Smooth muscle cell (in vitro differentiated cells): ENCODE data around the gene NCAPD2. TPM values are rescaled to one million over a fixed set of nuclear protein-coding genes. Genes with fewer than 3 reads are reported as not detected.

Experiments
- DNase-seq: peaks from one replicate; lab custom pipeline; 2025; ENCODE audit not compliant: unreplicated experiment; lab: John Stamatoyannopoulos, UW
- H2AFZ ChIP-seq: fragments of 200-600 bp; sonication (generic); 2 replicates; pipeline ENCODE4 v1.6.0; 2016; ENCODE audit warnings: antibody characterized with exemption, low read depth, mild to moderate bottlenecking
- H3F3A ChIP-seq: fragments of 200-600 bp; sonication (generic); 2 replicates; pipeline ENCODE4 v1.6.0; 2017; ENCODE audit warnings: antibody characterized with exemption, low read depth
- H3K27ac ChIP-seq: fragments of 200-600 bp; sonication (generic); 2 replicates; pipeline ENCODE4 v1.5.1; 2016; ENCODE audit warnings: low read depth, mild to moderate bottlenecking
- H3K27me3 ChIP-seq: fragments of 200-600 bp; sonication (generic); 2 replicates; pipeline ENCODE4 v1.6.1; 2016; ENCODE audit warnings: low read depth, mild to moderate bottlenecking
- H3K36me3 ChIP-seq: fragments of 200-600 bp; sonication (generic); 2 replicates; pipeline ENCODE4 v1.5.1; 2016; ENCODE audit warnings: low read depth
- H3K4me1 ChIP-seq: fragments of 200-600 bp; sonication (generic); 2 replicates; pipeline ENCODE4 v1.5.1; 2016; ENCODE audit warnings: low read depth
- H3K4me2 ChIP-seq: fragments of 200-600 bp; sonication (generic); 2 replicates; pipeline ENCODE4 v1.6.0; 2016; ENCODE audit warnings: mild to moderate bottlenecking
- H3K4me3 ChIP-seq: fragments of 200-600 bp; sonication (generic); 2 replicates; pipeline ENCODE4 v1.5.1; 2016; ENCODE audit warnings: mild to moderate bottlenecking
- H3K79me2 ChIP-seq: fragments of 200-600 bp; sonication (generic); 2 replicates; pipeline ENCODE4 v1.6.0; 2016; ENCODE audit warnings: low read depth, mild to moderate bottlenecking
- H3K9ac ChIP-seq: fragments of 200-600 bp; sonication (generic); 2 replicates; pipeline ENCODE4 v1.6.0; 2016; ENCODE audit warnings: low read depth
- H3K9me3 ChIP-seq: fragments of 200-600 bp; sonication (generic); replicated peaks from 2 replicates; pipeline ENCODE4 v1.5.1; 2016; ENCODE audit warnings: low read depth
- H4K20me1 ChIP-seq: fragments of 200-600 bp; sonication (generic); 2 replicates; pipeline ENCODE4 v1.6.0; 2016; ENCODE audit warnings: low read depth
- CTCF ChIP-seq: fragments of 200-600 bp; sonication (generic); IDR thresholded peaks from 2 replicates; pipeline ENCODE4 v1.5.1; 2017; ENCODE audit warnings: borderline replicate concordance, mild to moderate bottlenecking, antibody characterized with exemption; ENCODE audit not compliant: insufficient read depth, poor library complexity, severe bottlenecking
- WGBS: methylation state at CpG from one replicate; pipeline ENCODE4 v1.1.7; 2016; ENCODE audit warnings: low lambda C conversion rate; 5-methylcytosine and 5-hydroxymethylcytosine counted together
- polyA plus RNA-seq: library from polyadenylated mRNA; unstranded; fragments of >200 nt; fragmentation: Nextera tagmentation; extraction: Ambion mirVana; gene quantifications from 2 replicates; pipeline ENCODE4 v1.2.1, GENCODE V29; 2016
- total RNA-seq: library from RNA; depleted of rRNA; stranded (reverse); fragments of >200 nt; gene quantifications from 2 replicates; pipeline ENCODE4 v1.2.3, GENCODE V29; 2014

NCAPD2 gene
- total and polyA plus RNA-seq, 2 experiments from 2014 or later: 17.6 to 22.7 TPM

DNA sequence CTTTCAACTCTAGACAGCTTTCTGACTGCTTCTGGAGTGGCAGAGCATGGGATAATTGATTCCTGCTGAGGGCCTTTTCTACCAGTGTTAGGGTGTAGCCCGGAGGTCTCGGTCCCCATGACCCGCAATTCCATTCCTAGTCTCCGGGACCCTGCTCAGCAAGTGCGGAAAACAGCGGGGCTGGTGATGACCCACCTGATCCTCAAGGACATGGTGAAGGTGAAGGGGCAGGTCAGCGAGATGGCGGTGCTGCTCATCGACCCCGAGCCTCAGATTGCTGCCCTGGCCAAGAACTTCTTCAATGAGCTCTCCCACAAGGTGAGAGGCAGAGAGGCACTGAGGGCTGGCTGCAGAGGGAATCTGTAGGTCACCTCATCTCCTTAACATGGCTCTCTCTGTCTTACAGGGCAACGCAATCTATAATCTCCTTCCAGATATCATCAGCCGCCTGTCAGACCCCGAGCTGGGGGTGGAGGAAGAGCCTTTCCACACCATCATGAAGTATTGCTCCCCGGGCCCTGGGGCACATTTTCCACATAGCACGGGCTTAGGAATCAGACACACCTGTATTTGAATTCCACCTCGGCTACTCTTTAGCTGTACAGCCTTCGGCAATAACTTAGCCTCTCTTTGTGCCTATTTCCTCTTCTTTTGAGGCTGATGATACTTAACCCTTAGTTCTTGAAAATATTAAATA lies 34.8 kb downstream of the NCAPD2 start:
- TF ChIP-seq CTCF: no peak
- H3K79me2 ChIP-seq: no peaks in the 10 kb centered on the region
- peaks cover 22% of the 10 kb centered on the region for H3F3A ChIP-seq
- no peak overlapping the region for H3K4me2 ChIP-seq
- H3K27ac ChIP-seq: peak overlapping the region; percentile 96
- H3K4me1 ChIP-seq: peaks cover 16% of the 10 kb centered on the region
- no peak overlapping the region for H3K4me3 ChIP-seq
- no peaks in the 10 kb centered on the region for H3K27me3 ChIP-seq
- H4K20me1 ChIP-seq: no peaks in the 10 kb centered on the region
- no peak overlapping the region for H2AFZ ChIP-seq
- DNase-seq: no peak
- H3K9ac ChIP-seq: peak overlapping the region; percentile 24
- 85% methylated on average over 17 of the region's 17 CpGs for WGBS
- H3K9me3 ChIP-seq: no peaks in the 10 kb centered on the region
- H3K36me3 ChIP-seq: peaks cover 14% of the 10 kb centered on the region

DNA sequence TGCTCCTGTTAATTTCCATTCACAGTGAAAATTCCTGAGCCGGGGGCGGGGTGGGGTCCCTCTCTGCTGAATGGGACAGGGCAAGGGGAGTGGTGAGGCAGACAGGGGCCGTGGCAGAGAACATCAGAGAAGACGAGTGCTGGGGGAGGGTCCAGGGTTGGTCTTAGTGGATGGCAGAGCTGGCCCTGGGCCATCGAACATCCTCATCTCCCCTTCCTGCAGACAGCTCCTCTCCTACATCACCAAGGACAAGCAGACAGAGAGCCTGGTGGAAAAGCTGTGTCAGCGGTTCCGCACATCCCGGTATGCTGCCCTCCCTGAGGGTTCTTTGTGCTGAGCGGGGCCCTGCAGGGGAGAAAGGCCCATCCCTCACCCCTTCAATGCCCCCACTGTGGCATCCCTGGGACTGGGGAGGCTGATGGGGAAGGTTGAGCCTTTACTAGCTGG lies 35.4 kb downstream of the NCAPD2 start:
- TF ChIP-seq CTCF: no peak
- Histone ChIP-seq H3K79me2 (no peaks in the 10 kb centered on the region), H3F3A (peaks cover 22% of the 10 kb centered on the region), H3K27me3 (no peaks in the 10 kb centered on the region), H3K9me3 (no peaks in the 10 kb centered on the region), H3K4me3 (no peak overlapping the region), H2AFZ (no peak overlapping the region), H4K20me1 (no peaks in the 10 kb centered on the region), H3K9ac (peak overlapping the region; percentile 24), H3K4me1 (peaks cover 16% of the 10 kb centered on the region), H3K4me2 (no peak overlapping the region), H3K27ac (peak overlapping the region; percentile 96), H3K36me3 (peaks cover 14% of the 10 kb centered on the region)
- no peak for DNase-seq
- WGBS: 51% methylated on average over 9 of the region's 9 CpGs

GRCh38 chr12:6530576-6531260 lies 36.8 kb downstream of the NCAPD2 start:
- Histone ChIP-seq H3K36me3 (peaks cover 14% of the 10 kb centered on the region), H3F3A (peaks cover 34% of the 10 kb centered on the region), H3K4me1 (peaks cover 16% of the 10 kb centered on the region), H3K27ac (peak overlapping the region; percentile 96), H3K4me3 (no peak overlapping the region), H3K4me2 (no peak overlapping the region), H4K20me1 (peaks cover 14% of the 10 kb centered on the region), H3K9me3 (no peaks in the 10 kb centered on the region), H3K27me3 (no peaks in the 10 kb centered on the region), H3K9ac (no peak overlapping the region), H3K79me2 (peaks cover 14% of the 10 kb centered on the region), H2AFZ (no peak overlapping the region)
- WGBS: 97% methylated on average over 18 of the region's 18 CpGs
- TF ChIP-seq CTCF: no peak
- DNase-seq: no peak
